GM23248 (cell line): Measurements from ENCODE around the gene GLI2.

Source experiments
- EZH2 ChIP-seq: fragments of 200-600 bp; sonication (generic); IDR thresholded peaks from 2 replicates; pipeline ENCODE4 v1.6.1; 2018; ENCODE audit warnings: antibody characterized with exemption, mild to moderate bottlenecking; ENCODE audit not compliant: insufficient read depth, poor library complexity, severe bottlenecking
- EZH2phosphoT487 ChIP-seq: fragments of 200-600 bp; sonication (generic); IDR thresholded peaks from 2 replicates; pipeline ENCODE4 v1.6.1; 2018; ENCODE audit warnings: antibody characterized with exemption, moderate library complexity, mild to moderate bottlenecking, low read depth; ENCODE audit not compliant: insufficient read depth

GRCh38 chr2:120747706-120748105 is 12.0 kb downstream of the GLI2 start:
- TF ChIP-seq EZH2: no peak
- TF ChIP-seq EZH2phosphoT487: no peak
